Measurements from ENCODE around the gene SERINC5. TPM values are rescaled to one million over a fixed set of nuclear protein-coding genes. Genes with fewer than 3 reads are reported as not detected.
"Not testable (repeated sequence)": the region's sequence is repeated elsewhere in the genome, so short reads cannot be mapped to it uniquely, and the experiment has no call there.

The SERINC5 gene
- total RNA-seq, 2 donors from 2014 or later, result 147 to 152 TPM

DNA sequence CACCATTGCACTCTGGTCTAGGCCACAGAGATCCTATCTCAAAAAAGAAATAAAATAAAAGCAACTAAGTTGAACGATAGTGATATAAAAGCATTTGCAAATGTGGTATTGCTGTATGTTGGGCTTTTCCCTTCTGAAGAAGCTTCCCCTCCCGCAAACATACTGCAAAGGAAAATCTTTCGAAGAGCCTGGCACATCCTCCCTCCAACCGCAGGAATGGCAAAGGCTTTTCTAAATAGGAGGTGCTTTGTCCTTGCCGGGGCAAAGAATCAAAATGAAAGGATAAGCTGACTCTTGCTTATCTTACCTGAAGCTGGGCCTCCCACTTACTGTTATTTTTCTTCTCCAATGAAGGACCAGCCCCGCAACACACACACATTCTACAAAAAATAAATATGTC is 45.8 kb downstream of the SERINC5 start:
- ATAC-seq (no peak), DNase-seq (no peak)
- intact Hi-C loops (cut with DNase I, micrococcal nuclease), result no loop called here

DNA sequence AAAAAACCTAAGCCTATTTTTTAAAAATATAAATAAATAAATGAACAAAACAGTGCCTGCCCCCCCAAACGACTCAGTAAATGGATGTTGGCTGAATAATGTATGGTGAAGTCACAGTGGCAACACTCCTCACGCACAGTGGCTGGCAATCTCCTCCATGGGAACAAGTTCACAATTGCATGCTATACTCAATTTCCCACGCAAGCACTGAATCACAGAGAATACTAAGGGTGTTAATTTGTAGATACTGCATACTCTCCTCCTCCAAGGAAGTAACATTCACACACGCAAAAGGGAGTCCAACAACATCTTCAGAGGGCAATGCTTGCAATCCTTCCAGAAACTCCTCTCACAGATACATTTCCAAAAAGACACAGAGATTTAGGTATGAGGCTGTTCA is 47.5 kb downstream of the SERINC5 start:
- ATAC-seq (no peak), DNase-seq (no peak)
- intact Hi-C loops (cut with DNase I, micrococcal nuclease), result no loop called here

DNA sequence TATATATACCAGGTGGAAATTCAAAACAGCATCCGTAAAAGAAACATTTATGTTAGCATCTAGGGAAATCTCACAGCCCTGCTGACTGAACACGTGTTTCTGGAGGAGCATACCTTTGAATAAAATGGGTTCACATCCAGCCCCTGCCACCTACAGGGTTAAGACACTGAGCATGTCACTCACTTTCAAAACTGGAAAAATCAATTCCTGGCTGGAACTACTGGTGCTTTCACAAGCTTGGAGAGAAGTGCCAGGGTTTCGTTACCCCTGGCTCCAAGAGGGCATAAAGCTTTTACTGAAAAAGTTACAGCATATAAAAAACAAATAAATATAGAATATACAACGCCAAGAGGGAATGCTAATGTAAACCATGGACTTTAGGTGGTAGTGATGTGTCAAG is 48.0 kb downstream of the SERINC5 start:
- DNase-seq, result no peak
- intact Hi-C loops (cut with DNase I, micrococcal nuclease), result no loop called here

DNA sequence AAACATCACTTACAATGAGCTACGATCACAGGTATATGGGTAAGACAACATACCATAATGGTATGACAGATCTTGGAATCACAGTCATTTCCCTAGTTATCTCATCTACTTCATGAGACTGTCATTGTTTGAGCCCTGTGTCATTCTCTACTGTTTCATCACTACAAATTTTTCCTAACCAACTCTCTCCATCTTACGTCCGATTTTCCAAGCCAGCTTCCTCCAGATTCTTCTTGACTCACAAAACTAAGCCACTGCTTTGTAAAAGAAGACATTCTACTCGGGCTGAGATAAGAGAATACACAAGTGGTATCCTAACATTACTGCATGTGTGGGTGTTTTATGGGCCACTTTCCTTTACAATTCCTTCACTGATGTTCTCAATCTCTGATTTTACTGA is 49.6 kb downstream of the SERINC5 start:
- intact Hi-C loops (cut with DNase I, micrococcal nuclease), result no loop called here
- ATAC-seq (peak; percentile 15), DNase-seq (no peak)

More for the DNA sequence above, 48.0 kb downstream of the SERINC5 start:
- ATAC-seq, result no peak

DNA sequence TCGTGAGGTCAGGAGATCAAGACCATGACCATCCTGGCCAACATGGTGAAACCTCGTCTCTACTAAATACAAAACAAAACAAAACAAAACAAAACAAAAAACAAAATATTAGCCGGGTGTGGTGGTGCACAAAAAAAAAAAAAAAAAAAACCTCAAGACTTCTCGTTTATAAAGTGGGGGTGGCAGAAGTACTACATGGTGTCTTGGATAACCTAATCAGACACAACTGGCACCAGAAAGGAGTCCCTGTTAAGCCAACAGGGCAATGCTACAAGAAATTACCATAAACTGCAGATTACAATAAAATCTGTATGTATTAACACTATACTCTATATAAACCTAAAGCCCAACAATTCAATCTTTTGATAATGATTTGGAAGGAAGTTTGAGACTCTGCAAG is 50.0 kb downstream of the SERINC5 start:
- ATAC-seq (no peak), DNase-seq (no peak)
- intact Hi-C loops (cut with DNase I, micrococcal nuclease), result no loop called here

DNA sequence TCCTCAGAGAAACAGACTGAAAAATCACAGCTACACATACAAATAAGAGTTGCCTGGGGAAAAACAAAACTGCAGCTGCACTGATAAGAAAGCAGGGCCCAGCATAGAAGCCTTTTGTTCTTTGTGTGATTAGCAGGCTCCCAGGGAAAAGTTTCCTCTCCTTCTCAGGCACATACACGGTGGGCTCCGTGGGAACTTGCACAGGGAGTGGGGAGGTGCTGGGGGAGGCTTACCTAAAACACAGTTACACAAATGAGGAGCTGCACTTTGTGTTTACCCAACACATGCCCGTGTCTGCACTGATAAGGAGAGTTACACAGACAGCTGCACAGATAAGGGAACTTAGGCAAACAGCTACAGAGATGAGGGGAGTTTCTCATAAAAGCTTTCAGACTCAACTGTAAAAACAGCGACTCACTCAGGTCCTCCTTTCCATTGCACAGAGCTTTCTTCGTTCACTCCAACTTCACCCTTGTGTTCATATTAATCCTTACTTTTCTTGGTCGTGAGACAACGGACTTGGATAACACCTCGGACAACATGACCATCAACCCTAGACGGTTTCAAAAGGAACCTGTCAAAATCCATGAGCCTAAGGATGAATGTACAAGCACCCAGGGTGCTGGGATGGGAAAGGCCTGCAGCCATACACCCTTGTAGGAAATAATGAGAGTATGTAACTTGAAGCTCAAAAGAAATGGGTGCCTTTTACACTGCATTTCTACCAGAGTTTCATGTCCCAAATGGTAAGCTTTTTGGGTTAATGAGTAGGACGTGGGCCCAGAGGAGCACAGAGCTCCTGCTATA is 50.8 kb downstream of the SERINC5 start:
- intact Hi-C loops (cut with DNase I, micrococcal nuclease), result no loop called here
- ATAC-seq (peak; percentile 84), DNase-seq (no peak)

DNA sequence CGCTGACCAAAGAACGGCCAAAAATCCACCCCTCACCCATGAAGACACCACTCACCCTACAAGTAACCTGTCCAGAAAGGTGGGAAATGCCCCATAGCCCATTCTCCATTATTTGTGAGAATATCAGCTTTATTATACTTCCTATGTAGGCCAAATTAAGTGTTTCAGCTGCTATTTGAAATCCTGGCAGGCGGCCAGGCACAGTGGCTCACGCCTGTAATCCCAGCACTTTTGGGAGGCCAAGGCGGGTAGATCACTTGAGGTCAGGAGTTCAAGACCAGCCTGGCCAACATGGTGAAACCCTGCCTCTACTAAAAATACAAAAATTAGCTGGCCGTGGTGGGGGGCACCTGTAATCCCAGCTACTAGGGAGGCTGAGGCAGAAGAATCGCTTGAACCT is 54.1 kb downstream of the SERINC5 start:
- intact Hi-C loops (cut with DNase I, micrococcal nuclease); DNase-seq; ATAC-seq: not testable (repeated sequence)

DNA sequence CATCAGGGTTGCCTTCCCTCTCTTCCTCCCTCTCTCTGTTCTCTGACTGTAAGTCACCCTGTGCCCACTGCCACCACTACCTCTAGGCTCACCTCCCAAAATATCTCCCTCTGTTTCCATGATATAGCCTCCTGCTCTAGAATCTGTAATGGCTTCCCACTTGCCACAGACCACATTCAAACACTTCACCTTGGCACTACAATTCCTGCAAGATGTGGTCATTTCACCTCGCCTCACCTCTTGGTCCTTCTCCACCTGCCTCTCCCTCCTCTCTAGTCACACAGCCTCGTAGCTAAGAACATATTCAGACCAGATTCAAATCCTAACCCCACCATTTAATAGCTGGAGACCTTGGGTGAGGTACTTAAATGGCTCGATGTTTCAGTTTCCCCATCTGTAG is 56.9 kb downstream of the SERINC5 start:
- intact Hi-C loops (cut with DNase I, micrococcal nuclease), result no loop called here
- ATAC-seq (peak; percentile 12), DNase-seq (no peak)

DNA sequence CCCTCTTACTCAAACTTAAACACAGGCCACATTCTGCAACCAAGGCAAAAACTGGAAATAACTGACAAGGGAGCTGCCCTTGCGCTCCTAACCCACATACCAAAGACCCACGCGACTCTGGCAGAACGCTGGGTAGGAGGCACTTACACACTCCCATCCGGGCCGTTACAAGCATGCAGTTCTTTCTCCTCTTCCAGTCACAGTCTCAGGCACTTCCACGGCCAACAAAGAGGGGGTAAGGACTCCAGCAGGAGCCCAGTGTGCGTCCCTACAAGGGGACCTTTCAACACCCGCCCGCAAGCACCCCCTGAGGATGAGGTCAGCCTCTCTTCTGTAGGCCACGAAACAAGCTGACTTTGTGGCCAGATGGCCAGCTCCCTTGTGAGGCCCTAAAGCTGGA is 57.4 kb downstream of the SERINC5 start:
- ATAC-seq (no peak), DNase-seq (no peak)
- intact Hi-C loops (cut with DNase I, micrococcal nuclease), result no loop called here

DNA sequence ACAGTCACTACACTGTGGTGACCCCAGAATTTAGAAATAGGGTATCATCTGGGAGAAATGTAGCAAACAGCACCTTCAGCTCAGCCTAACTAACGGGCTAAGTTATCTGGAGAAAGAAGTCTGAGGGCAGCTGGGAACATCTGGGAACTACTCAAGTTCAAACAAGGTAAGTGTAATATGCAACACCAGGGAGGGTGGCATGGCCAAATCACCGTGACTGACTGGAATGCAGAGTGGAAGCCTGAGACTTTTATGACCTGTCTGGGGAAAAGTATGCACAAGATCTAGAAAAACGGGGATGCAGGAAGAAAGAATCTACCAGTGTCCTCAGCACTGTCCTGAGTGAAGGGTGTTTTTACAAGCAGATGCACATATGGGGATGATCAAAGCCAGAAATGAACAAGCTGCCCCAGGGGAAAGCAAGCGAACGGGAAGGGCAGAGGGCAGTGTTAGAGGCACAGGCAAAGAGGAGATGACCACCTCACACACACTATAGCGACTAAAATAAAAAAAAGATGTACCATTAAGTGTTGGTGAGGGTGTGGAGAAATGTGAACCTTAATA is 59.9 kb downstream of the SERINC5 start:
- no peak for ATAC-seq
- DNase-seq, result no peak
- intact Hi-C loops (cut with DNase I, micrococcal nuclease), result no loop called here

DNA sequence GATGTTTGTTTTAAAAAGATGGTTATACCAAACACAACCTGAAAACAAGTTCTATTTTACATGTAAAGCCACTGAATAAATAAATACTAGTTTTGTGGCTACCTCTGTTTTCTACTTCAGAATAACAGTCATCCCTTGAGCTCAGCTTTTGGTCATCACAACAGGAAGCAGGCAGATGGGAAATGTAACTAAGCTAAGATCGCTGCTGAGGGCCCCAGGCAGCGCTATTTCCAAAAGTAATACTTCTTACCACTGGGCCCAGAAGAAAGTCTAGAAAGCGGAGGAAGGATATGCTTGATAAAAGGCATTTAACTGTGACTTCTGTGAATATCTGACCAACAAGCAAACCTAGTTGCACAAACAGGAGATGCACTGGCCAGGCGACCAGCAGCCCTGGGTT is 61.4 kb downstream of the SERINC5 start:
- intact Hi-C loops (cut with DNase I, micrococcal nuclease), result no loop called here
- ATAC-seq (no peak), DNase-seq (no peak)

DNA sequence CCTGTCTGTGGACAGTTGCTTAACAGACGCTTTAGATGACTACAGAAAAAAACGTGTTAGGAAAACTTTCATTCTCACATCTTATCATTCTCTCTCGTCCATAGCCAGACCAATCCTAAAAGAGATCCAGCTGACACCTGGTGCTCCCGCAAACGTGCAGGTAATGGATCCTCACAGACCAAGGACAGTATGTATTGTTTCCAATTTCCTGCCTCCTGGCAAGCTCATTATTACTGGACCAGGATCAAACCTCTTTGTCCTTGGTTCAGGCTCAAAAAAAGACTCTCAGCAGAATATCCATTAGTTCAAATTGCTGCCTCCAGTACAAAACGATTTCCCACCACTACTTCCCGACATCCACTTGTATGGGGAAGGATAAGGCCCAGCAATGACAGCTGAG is 62.4 kb downstream of the SERINC5 start:
- no peak for ATAC-seq
- DNase-seq, result no peak
- intact Hi-C loops (cut with DNase I, micrococcal nuclease), result no loop called here

DNA sequence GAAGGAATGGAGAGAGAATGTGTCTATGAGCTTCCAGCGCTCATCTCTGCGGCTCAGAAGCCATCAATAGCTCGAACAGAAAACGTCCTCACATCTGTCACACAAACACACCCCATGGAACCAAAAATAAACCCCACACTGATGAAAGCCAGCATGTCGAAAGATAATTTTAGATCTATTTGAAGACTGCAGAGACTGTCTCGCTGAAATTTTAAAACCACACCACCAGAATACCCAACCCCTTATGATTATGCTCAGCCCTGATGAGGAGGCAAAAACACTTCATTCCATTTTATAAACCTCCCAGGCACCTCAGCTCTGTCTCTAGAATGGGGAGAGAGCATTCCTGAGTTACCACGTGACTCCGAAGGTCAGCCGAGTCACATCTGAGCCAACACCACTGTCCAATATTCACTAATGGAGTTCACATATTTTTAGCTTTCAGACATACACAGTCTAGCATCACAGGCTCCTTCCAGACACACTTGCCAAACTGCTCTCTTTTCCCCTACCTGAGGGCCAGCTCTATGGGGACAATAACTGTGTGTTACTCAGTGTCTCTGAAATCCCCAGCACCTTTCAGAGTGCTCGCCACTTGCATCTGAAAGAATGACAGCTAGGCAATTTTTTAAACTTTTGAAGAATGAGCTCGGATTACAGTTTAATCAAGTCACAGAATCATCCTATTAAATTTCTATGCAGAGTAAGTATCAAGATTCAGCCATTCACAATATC is 63.2 kb downstream of the SERINC5 start:
- DNase-seq (no peak), ATAC-seq (peak; percentile 7)
- intact Hi-C loops (cut with DNase I, micrococcal nuclease), result no loop called here

DNA sequence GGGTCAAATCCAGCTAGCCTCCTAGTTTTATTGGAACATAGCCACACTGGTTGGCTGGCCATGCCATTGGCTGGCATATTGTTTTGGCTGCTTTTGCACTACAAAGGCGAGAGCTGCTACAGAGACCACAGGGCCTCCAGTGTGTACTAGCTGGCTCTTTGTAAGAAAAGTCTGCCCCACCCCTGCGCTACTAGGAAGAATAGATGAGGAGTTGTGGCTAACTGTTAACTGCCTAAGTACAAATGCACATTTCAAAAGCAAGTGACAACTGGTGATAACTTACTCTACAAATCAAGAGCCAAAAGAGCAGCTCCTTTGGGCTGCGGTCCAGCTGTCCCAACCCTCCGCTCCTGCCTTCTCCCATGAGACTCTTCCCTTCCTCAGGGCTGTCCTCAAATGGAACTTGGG is 63.9 kb downstream of the SERINC5 start:
- DNase-seq, result no peak
- intact Hi-C loops (cut with DNase I, micrococcal nuclease), result no loop called here
- ATAC-seq, result peak; percentile 52

DNA sequence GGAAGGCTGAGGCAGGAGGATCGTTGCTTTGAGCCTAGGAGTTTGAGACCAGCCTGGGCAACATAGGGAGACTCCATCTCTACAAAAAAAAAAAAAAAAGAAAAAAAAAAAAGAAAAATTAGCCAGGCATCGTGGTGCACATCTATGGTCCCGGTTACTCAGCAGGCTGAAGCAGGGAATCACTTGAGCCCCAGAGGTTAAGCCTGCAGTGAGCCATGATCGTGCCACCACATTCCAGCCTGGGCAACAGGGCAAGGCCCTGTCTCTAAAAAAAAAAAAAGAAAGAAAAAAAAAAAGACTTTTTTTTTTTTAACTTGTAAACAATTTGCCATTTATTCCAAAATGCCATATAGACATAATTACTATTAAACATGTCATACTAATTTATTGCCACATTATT is 64.5 kb downstream of the SERINC5 start:
- intact Hi-C loops (cut with DNase I, micrococcal nuclease), result no loop called here
- ATAC-seq, result no peak
- no peak for DNase-seq

DNA sequence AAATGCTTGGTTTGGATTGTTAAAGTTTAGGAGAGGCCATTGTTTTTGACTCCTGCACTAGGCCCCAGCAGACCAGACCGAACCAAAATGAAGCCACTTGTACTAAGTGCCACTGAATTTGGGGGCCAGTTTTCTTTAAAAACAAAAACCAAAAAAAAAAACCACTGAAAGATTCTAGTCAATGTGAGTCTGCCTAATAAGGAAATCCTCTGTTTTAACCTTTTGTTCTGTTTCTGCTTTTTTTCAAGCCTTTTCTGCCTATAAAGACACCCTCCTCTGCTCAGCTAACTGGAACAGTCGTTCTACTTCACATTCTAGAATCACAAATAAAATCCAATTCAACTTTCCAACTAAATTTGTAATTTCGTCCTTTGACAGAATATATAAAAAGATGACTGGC is 64.9 kb downstream of the SERINC5 start:
- DNase-seq (no peak), ATAC-seq (no peak)
- intact Hi-C loops (cut with DNase I, micrococcal nuclease), result no loop called here

DNA sequence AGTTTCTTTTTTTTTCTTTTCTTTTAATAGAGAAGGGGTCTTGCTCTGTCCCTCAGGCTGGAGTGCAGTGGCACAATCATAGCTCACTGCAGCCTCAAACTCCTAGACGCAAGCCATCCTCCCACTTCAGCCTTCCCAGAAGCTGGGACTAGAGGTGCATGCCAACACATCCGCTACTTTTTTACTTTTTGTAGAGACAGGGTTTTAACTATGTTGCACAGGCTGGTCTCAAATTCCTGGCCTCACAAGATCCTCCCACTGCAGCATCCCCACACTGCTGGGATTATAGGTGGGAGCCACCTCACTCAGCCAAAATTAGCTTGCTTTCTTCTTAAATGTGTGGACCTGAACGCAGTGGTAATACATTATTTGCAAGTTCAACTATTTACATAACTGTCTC is 66.1 kb downstream of the SERINC5 start:
- DNase-seq, result no peak
- intact Hi-C loops (cut with DNase I, micrococcal nuclease), result no loop called here
- ATAC-seq, result no peak

DNA sequence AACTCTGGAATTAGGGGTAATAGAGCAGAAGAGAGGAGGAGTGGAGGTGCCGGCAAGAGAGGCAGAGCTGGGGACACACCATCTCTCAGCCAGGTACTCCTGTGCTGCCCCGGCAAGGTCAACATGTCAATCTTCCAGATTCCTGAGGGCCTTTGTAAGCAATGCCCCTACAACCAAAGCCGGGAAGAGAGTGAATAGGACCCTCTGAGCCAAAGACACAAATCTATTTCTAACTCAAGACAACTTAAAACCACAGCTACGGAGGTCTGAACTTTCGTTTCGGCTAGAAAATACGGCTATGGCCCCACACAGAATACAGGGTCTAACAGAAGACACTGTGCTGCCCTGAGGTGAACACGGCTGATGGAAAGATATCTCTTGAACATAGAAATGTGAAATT is 66.6 kb downstream of the SERINC5 start:
- ATAC-seq, result no peak
- DNase-seq, result no peak
- intact Hi-C loops (cut with DNase I, micrococcal nuclease), result no loop called here

DNA sequence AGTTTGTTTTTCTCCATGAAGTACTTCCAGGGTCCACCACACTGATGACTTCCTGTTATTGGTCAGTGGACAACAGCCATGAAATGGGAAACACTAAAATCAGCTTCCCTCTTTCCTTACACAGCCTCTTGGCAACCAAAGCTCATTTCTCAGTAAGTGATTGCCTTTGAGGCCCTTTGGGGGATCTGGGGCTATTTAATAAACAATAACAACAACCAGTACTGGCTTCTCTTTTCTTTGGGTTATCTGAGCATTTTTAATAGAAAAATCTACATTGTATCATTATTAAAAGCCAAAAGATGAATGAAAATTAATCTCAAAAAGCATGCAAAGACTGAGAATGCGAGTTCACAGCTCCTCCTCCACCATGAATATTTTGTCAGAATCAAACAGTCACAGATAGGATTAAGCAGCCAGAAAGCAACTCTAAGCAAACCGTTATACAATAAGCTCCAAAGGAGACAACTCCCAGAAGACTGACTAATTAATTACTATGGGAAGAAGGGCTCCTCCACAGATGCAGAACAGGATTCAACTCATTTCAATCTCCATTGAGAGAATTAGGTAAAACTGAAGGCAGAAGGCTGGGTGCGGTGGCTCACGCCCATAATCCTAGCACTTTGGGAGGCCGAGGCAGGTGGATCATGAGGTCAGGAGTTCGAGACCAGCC is 68.3 kb downstream of the SERINC5 start:
- DNase-seq, result no peak

DNA sequence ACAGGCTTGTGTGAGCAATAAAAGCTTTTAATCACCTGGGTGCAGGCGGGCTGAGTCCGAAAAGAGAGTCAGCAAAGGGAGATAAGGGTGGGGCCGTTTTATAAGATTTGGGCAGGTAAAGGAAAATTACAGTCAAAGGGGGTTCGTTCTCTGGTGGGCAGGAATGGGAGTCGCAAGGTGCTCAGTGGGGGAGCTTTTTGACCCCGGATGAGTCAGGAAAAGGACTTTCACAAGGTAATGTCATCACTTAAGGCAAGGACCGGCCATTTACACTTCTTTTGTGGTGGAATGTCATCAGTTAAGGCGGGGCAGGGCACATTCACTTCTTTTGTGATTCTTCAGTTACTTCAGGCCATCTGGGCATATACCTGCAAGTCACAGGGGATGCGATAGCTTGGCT is 70.3 kb downstream of the SERINC5 start:
- intact Hi-C loops (cut with DNase I, micrococcal nuclease); ATAC-seq; DNase-seq: not testable (repeated sequence)

More for the DNA sequence above, 68.3 kb downstream of the SERINC5 start:
- ATAC-seq, result no peak
- intact Hi-C loops (cut with DNase I, micrococcal nuclease), result no loop called here

All from left colon (tissue), 2 donors.